ENCODE measurements around the gene PLXNB3.

- TF ChIP-seq CTCF (IDR thresholded peaks at IDR 0.05; ENCODE audit: low read depth, low read length) (no peak), POLR2A (IDR thresholded peaks at IDR 0.05; ENCODE audit: extremely low read depth, insufficient read length) (no peak), MAX (IDR thresholded peaks at IDR 0.05; ENCODE audit: low read depth, low read length) (no peak)
These were observed 36.2 kb downstream of the PLXNB3 start for GRCh38 chrX:153800177-153800722.
